Measurements from ENCODE around the gene ABCB9. TPM values are rescaled to one million over a fixed set of nuclear protein-coding genes. Genes with fewer than 3 reads are reported as not detected.
A peak's percentile ranks its signal among the peaks of the same experiment; 100 is the strongest.

Gene ABCB9
- total RNA-seq, 2 experiments from 2014 or later, result 4.3 to 4.9 TPM

DNA sequence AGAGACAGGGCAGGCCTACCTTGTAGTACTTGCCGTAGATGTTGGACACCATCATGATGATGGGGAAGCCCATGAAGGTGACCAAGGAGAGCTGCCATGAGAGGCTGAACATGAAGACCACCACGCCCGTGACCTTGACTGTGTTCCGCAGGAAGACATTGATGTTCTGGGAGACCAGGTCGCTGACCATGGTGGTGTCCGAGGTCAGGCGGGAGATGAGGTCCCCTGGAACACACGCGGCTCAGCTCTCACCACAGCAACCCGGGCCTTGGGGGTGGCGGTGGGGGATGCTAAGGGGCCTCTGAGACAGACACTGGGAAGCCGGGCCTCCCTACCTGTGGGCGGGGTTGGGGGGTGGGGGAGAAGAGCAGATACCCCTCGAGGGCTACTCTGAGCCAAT is 17.7 kb downstream of the ABCB9 start:
- no peak for DNase-seq
- POLR2A ChIA-PET, result interaction anchor here (0.9 to 1.5 kb wide), 3 partner anchors 84 to 143 kb away, joined by 3 to 4 read pairs (median 3); no protein-coding TSS in a partner anchor
- TF ChIP-seq, protein P1, sequence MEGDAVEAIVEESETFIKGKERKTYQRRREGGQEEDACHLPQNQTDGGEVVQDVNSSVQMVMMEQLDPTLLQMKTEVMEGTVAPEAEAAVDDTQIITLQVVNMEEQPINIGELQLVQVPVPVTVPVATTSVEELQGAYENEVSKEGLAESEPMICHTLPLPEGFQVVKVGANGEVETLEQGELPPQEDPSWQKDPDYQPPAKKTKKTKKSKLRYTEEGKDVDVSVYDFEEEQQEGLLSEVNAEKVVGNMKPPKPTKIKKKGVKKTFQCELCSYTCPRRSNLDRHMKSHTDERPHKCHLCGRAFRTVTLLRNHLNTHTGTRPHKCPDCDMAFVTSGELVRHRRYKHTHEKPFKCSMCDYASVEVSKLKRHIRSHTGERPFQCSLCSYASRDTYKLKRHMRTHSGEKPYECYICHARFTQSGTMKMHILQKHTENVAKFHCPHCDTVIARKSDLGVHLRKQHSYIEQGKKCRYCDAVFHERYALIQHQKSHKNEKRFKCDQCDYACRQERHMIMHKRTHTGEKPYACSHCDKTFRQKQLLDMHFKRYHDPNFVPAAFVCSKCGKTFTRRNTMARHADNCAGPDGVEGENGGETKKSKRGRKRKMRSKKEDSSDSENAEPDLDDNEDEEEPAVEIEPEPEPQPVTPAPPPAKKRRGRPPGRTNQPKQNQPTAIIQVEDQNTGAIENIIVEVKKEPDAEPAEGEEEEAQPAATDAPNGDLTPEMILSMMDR (IDR thresholded peaks at IDR 0.05), result no peak
- Mint-ChIP-seq H3K27me3 (peaks cover 2% of the 10 kb centered on the region), H3K27ac (no peak overlapping the region), H3K4me3 (no peak overlapping the region), H3K36me3 (ENCODE audit: low read depth) (no peaks in the 10 kb centered on the region), H3K9me3 (no peaks in the 10 kb centered on the region), H3K4me1 (ENCODE audit: low read depth) (peaks cover 27% of the 10 kb centered on the region)
- no peak for ATAC-seq
- intact Hi-C loops (cut with micrococcal nuclease), result no loop called here
- CTCF ChIA-PET, result interaction anchor here (1.1 to 7.8 kb wide), 4 partner anchors 68 to 89 kb away, joined by 3 to 87 read pairs (median 4); no protein-coding TSS in a partner anchor

DNA sequence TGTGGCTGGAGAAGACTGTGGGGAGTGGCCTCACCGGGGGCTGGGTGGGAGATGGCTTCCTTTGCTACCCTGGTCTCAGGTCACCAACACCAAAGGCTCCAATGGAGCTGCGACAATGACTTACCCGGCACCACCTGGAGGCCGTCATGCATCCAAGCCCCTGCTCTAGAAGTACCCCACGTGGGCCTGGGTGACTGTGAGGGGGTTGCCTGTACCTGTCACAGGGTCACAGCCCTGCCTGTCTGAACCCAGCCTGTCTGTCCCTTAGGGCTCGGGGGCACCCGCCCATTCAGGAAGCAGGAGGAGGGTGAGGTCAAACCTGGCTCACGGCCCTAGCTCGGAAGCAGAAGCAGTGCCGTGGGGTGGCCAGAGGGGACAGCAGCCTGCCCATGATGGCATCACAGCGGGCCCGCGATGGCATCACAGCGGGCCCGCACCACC is 18.9 kb downstream of the ABCB9 start:
- TF ChIP-seq, protein P1 (IDR thresholded peaks at IDR 0.05), result no peak
- Mint-ChIP-seq H3K4me1 (ENCODE audit: low read depth) (peaks cover 30% of the 10 kb centered on the region), H3K9me3 (no peaks in the 10 kb centered on the region), H3K27ac (peak overlapping the region; percentile 75), H3K36me3 (ENCODE audit: low read depth) (no peaks in the 10 kb centered on the region), H3K27me3 (peaks cover 2% of the 10 kb centered on the region), H3K4me3 (no peak overlapping the region)
- intact Hi-C loops (cut with micrococcal nuclease), result no loop called here
- ATAC-seq, result no peak
- ChIA-PET CTCF (interaction anchor here (0.6 to 7.8 kb wide), 12 partner anchors 11 to 171 kb away, joined by 3 to 87 read pairs (median 3); partner anchors contain the start of gene ABCB9), POLR2A (interaction anchor here (1.0 to 2.1 kb wide), 4 partner anchors 49 to 86 kb away, joined by 3 to 7 read pairs (median 4); no protein-coding TSS in a partner anchor)
- peak; percentile 40 for DNase-seq

DNA sequence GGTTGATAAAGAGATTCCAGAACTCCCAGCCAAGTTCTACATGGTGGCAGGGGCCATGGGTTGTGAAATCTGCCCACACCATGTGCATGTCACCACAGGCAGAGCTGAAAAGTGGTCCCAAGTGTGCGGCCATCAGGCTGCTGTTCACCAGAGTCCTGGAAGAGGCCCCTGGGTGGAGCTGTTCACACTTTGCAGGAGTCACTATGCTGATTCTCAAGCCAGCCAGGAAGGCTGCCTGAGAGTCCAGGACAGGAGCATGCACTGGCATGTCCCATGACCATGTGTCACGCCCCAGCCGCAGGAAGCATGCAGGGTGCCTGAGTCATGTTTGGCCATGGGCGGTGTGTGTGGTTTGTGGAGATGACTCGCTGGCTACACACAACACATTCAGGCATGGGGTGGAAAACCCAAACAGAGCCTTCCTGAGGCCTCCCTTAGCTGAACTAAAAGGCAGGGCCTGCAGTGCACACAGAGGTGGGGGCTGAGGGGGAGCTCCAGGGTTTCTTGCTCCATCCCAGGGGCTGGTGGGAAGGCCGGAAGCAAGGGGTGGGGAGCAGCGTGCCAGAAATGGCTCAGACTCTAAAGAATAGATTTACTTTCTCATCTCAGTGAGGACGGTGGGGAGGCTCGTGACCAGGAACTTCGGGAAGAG is 19.4 kb downstream of the ABCB9 start:
- Mint-ChIP-seq H3K27me3 (peaks cover 2% of the 10 kb centered on the region), H3K4me1 (ENCODE audit: low read depth) (peaks cover 26% of the 10 kb centered on the region), H3K36me3 (ENCODE audit: low read depth) (no peaks in the 10 kb centered on the region), H3K27ac (peak overlapping the region; percentile 75), H3K9me3 (no peaks in the 10 kb centered on the region), H3K4me3 (no peak overlapping the region)
- intact Hi-C loops (cut with micrococcal nuclease), result no loop called here
- DNase-seq, result peak; percentile 96
- CTCF ChIA-PET, result interaction anchor here (0.6 to 7.8 kb wide), 11 partner anchors 12 to 171 kb away, joined by 3 to 87 read pairs (median 3); partner anchors contain the start of gene ABCB9
- TF ChIP-seq, protein P1 (IDR thresholded peaks at IDR 0.05), result no peak
- peak; percentile 93 for ATAC-seq
- POLR2A ChIA-PET, result interaction anchor here (0.5 to 2.1 kb wide), 7 partner anchors 48 to 85 kb away, joined by 3 to 7 read pairs (median 4); no protein-coding TSS in a partner anchor

DNA sequence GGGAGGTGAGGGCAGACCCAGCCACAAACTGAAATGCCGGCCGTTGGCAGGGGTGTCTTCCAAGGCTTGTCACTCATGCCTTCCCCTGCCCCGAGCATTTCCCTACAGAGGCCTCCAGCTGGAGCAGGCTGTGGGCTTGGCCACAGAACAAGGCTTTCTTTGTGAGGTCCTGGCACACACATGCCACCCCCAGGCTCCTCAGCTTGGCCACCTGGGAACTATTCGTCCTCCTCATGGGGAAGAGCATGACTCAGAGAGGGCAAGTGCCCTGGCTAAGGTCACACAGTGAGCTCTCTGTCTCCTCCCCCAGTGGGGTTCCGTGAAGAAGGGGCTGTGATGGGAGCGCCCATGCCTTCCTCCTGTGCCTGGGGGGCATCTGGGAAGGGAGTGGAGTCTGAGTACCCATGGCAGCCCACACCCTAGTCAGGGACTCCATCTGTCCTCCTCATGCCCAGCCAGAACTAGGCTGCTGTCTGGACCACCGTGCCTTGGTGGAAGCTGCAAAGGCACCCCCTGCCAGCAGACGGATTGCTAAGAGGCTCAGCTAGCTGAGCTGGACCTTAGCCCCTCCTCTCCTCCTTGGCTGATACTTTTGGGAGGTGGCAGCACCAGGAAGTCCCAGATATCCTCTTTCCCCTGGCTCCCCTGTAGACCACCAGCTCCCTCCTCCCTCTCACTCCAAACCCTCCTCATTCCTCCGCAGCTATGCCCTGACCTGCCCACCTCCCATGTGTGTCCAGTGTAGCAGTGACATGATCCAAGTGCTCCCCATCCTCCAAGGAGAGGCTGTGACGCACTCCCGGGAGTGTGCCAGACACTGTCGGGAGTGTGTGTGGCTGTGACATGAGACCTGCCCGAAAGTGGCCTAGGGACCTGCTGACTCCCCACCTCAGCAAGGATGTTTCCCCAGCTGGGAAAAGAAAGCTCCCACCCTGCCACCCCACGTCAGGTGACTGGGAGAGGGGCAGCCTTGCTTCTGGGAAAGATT is 21.4 kb downstream of the ABCB9 start:
- no peaks in the 10 kb centered on the region for H3K9me3 Mint-ChIP-seq
- ATAC-seq (no peak), DNase-seq (no peak)
- H3K4me1 Mint-ChIP-seq (ENCODE audit: low read depth), result peaks cover 26% of the 10 kb centered on the region
- intact Hi-C loops (cut with micrococcal nuclease), result no loop called here
- peaks cover 2% of the 10 kb centered on the region for H3K27me3 Mint-ChIP-seq
- TF ChIP-seq, protein P1 (IDR thresholded peaks at IDR 0.05), result no peak
- POLR2A ChIA-PET, result interaction anchor here (0.5 to 1.9 kb wide), 4 partner anchors 14 to 44 kb away, joined by 3 to 4 read pairs (median 4); no protein-coding TSS in a partner anchor
- H3K4me3 Mint-ChIP-seq, result no peak overlapping the region
- CTCF ChIA-PET, result interaction anchor here (0.8 to 1.9 kb wide), 4 partner anchors 65 to 151 kb away, joined by 3 to 7 read pairs (median 4); no protein-coding TSS in a partner anchor
- no peaks in the 10 kb centered on the region for H3K36me3 Mint-ChIP-seq (ENCODE audit: low read depth)
- H3K27ac Mint-ChIP-seq, result no peak overlapping the region
